DND-41 (cell line): Measurements from ENCODE around the gene SETDB2.

Source experiments
- ATAC-seq: fragments of 200-7000 bp; cut with Tn5 transposase; 3 replicates; pipeline ENCODE4 v1.9.1; 2021; ENCODE audit warnings: low read depth; ENCODE audit not compliant: insufficient read depth
- DNase-seq: peaks from one replicate; pipeline ENCODE4 v3.0.0-alpha.2; 2020
- H2AFZ ChIP-seq: 2 replicates; pipeline ENCODE4 v1.6.0; 2012; ENCODE audit warnings: low read depth, low read length
- H3K27ac ChIP-seq: 2 replicates; pipeline ENCODE4 v1.5.1; 2012; ENCODE audit warnings: low read length, inconsistent platforms
- H3K27me3 ChIP-seq: fragments of 200-600 bp; sonication (generic); 2 replicates; pipeline ENCODE4 v1.6.0; 2012; ENCODE audit warnings: low read length, mild to moderate bottlenecking, inconsistent platforms; ENCODE audit not compliant: insufficient read depth, poor library complexity
- H3K36me3 ChIP-seq: 2 replicates; pipeline ENCODE4 v1.5.1; 2012; ENCODE audit warnings: low read length, inconsistent platforms; ENCODE audit not compliant: insufficient read depth
- H3K4me1 ChIP-seq: 2 replicates; pipeline ENCODE4 v1.5.1; 2012; ENCODE audit warnings: mild to moderate bottlenecking, low read length; ENCODE audit not compliant: insufficient read depth
- H3K4me2 ChIP-seq: 2 replicates; pipeline ENCODE4 v1.6.0; 2012; ENCODE audit warnings: mild to moderate bottlenecking, moderate library complexity, low read length, inconsistent platforms; ENCODE audit not compliant: insufficient read depth
- H3K4me3 ChIP-seq, 2 experiments: fragments of 200-600 bp in 1 of 2; shearing (Covaris generic) in 1 of 2; 2 replicates each; pipeline ENCODE4 v1.5.1; 2012 to 2016; ENCODE audit warnings: inconsistent platforms in 2 of 2, low read length in 2 of 2, mild to moderate bottlenecking in 2 of 2, low read depth in 1 of 2, moderate library complexity in 1 of 2
- H3K79me2 ChIP-seq: 2 replicates; pipeline ENCODE4 v1.6.0; 2012; ENCODE audit warnings: low read length, inconsistent platforms; ENCODE audit not compliant: insufficient read depth
- H3K9ac ChIP-seq: 2 replicates; pipeline ENCODE4 v1.6.0; 2012; ENCODE audit warnings: low read depth, mild to moderate bottlenecking, inconsistent platforms, low read length, moderate library complexity
- H3K9me3 ChIP-seq: 2 replicates; pipeline ENCODE4 v1.5.1; 2012; ENCODE audit warnings: low read length, moderate library complexity, mild to moderate bottlenecking, inconsistent platforms; ENCODE audit not compliant: insufficient read depth, severe bottlenecking
- H4K20me1 ChIP-seq: 2 replicates; pipeline ENCODE4 v1.6.0; 2012; ENCODE audit warnings: low read length; ENCODE audit not compliant: insufficient read depth
- CTCF ChIP-seq: IDR thresholded peaks from 2 replicates; pipeline ENCODE4 v1.5.1; 2012; ENCODE audit warnings: borderline replicate concordance, low read length, moderate library complexity, mild to moderate bottlenecking; ENCODE audit not compliant: poor library complexity, severe bottlenecking; ENCODE audit errors: extremely low read depth
- EZH2 ChIP-seq: IDR thresholded peaks from 3 replicates; pipeline ENCODE4 v1.6.1; 2012; ENCODE audit warnings: borderline replicate concordance, low read depth, mild to moderate bottlenecking, moderate library complexity, low read length, inconsistent platforms; ENCODE audit not compliant: severe bottlenecking

SETDB2 gene

GRCh38 chr13:49399801-49400472 lies 44.1 kb upstream of the SETDB2 start:
- no peaks in the 10 kb centered on the region for H3K9me3 ChIP-seq
- H3K27me3 ChIP-seq, result no peaks in the 10 kb centered on the region
- H4K20me1 ChIP-seq, result no peaks in the 10 kb centered on the region
- H2AFZ ChIP-seq, result no peak overlapping the region
- no peak for TF ChIP-seq EZH2
- no peak for TF ChIP-seq CTCF
- H3K36me3 ChIP-seq, result no peaks in the 10 kb centered on the region
- H3K4me3 ChIP-seq, result no peak overlapping the region
- H3K79me2 ChIP-seq, result no peaks in the 10 kb centered on the region
- H3K4me2 ChIP-seq, result no peak overlapping the region
- ATAC-seq (no peak), DNase-seq (no peak)
- no peak overlapping the region for H3K9ac ChIP-seq
- H3K4me1 ChIP-seq, result no peaks in the 10 kb centered on the region
- no peak overlapping the region for H3K27ac ChIP-seq

DNA sequence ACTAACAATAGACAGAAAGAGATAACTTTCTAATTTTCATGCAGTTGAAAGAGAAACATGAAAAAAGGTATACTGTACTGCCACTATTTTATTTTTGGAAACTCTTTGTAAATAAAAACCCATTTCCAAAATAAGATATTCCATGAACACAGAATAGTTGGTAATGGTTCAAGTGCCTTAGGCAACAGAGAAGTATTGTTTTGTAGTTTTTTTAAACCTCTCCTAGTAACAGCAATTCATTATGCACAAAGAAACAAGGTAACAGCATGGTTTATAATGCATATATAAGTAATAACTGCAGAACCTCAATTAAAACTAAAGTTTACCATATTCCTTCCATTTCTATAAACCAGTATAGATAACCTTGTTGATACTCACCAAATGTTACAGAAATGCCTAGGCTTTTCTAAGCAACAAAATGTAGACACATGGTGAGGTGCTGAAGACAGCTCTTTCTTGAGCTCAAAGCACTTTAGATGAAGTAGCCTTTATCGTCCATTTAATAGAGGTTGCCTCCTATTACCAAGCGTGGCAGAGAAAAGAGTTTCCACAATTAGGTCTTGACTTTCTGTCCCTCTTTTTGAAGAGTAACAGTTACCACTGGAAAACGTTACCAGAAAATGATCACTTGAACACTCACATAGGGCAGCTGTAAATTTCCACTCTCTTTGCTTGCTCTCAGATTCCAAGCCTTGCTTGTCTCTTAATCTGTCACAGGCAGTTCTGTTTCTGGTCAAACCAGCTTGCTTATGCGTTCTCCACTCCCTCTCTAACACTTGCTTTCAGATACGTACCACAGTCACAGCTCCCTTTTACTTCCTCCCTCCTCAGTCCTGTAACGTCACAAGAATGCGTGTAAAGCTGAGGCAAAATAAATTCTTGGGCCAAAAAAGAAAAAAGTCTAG lies 43.1 kb upstream of the SETDB2 start:
- no peak for TF ChIP-seq EZH2
- TF ChIP-seq CTCF, result no peak
- no peaks in the 10 kb centered on the region for H3K9me3 ChIP-seq
- no peak overlapping the region for H2AFZ ChIP-seq
- no peaks in the 10 kb centered on the region for H3K79me2 ChIP-seq
- no peaks in the 10 kb centered on the region for H3K4me1 ChIP-seq
- H3K27me3 ChIP-seq, result no peaks in the 10 kb centered on the region
- no peak for DNase-seq
- ATAC-seq, result no peak
- no peaks in the 10 kb centered on the region for H3K36me3 ChIP-seq
- H4K20me1 ChIP-seq, result no peaks in the 10 kb centered on the region
- H3K27ac ChIP-seq, result no peak overlapping the region
- no peak overlapping the region for H3K4me3 ChIP-seq
- H3K4me2 ChIP-seq, result no peak overlapping the region
- no peak overlapping the region for H3K9ac ChIP-seq

DNA sequence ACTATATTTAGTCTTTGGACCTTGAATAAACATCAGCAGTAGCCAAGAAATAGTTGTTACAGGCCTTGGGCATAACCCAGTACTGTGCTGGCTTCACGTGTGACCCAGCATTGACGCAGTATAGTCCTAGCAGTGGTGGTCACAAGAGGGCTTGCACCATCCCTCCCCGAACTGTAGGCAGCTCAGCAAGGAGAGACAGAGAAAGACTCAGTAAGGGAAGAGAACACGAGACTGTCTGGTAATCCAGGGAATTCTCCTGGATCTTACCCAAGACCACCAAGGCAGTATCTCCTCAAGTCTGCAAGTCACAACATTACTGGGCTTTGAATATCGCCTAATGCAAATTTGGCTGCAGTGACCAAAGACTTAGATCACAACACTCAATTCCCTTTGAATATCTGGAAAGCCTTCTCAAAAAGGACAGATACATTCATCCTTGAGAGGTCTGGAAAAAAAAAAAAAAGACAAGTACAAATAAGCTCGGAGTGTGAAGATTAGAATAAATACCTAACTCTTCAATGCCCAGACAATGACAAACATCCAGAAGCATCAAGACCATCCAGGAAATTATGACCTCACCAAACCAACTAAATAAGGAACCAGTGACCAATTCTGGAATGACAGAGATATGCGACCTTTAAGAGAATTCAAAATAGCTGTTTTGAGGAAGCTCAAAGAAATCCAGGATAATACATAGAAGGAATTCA lies 39.9 kb upstream of the SETDB2 start:
- ATAC-seq (no peak), DNase-seq (no peak)
- H4K20me1 ChIP-seq, result no peaks in the 10 kb centered on the region
- TF ChIP-seq CTCF (no peak), EZH2 (no peak)
- H3K27me3 ChIP-seq, result no peaks in the 10 kb centered on the region
- no peaks in the 10 kb centered on the region for H3K4me1 ChIP-seq
- no peak overlapping the region for H2AFZ ChIP-seq
- no peaks in the 10 kb centered on the region for H3K9me3 ChIP-seq
- H3K36me3 ChIP-seq, result no peaks in the 10 kb centered on the region
- no peak overlapping the region for H3K4me2 ChIP-seq
- H3K27ac ChIP-seq, result no peak overlapping the region
- H3K4me3 ChIP-seq, result no peak overlapping the region
- H3K9ac ChIP-seq, result no peak overlapping the region
- no peaks in the 10 kb centered on the region for H3K79me2 ChIP-seq
